ENCODE data around the gene PSEN1. TPM values are rescaled to one million over a fixed set of nuclear protein-coding genes. Genes with fewer than 3 reads are reported as not detected.

PSEN1 gene
- total and polyA plus RNA-seq, 2 experiments from 2014 or later: 36.3 to 49.7 TPM

GRCh38 chr14:73272393-73272792 lies 136.1 kb downstream of the PSEN1 start:
- H3K36me3 ChIP-seq: peaks cover 27% of the 10 kb centered on the region
- no peak for TF ChIP-seq CTCF (IDR thresholded peaks at IDR 0.05; ENCODE audit: low read depth, low read length)
- H3K27ac ChIP-seq: no peak overlapping the region
- no peaks in the 10 kb centered on the region for H3K9me3 ChIP-seq (ENCODE audit: low read depth)
- no peaks in the 10 kb centered on the region for H3K27me3 ChIP-seq
- no peak for DNase-seq (ENCODE audit: low read depth in 1 of 2, low spot score in 1 of 2)
- H3K4me3 ChIP-seq: no peak overlapping the region
- H3K4me1 ChIP-seq (ENCODE audit: low read depth): peaks cover 5% of the 10 kb centered on the region

Other genes starting within 250 kb of the PSEN1 start
- 40.8 and 84.8 TPM in 2 replicates for gene DPF3, start 242.4 kb upstream of the PSEN1 start, total RNA-seq
- 25.9 and 32.9 TPM in 2 replicates for gene DPF3, start 242.4 kb upstream of the PSEN1 start, polyA plus RNA-seq
- gene DCAF4, start 210.0 kb upstream of the PSEN1 start, total RNA-seq: 23.2 and 27.1 TPM in 2 replicates
- 10.2 and 11.0 TPM in 2 replicates for gene DCAF4, start 210.0 kb upstream of the PSEN1 start, polyA plus RNA-seq
- gene ZFYVE1, start 109.4 kb upstream of the PSEN1 start, total RNA-seq: 16.6 and 18.2 TPM in 2 replicates
- gene ZFYVE1, start 109.4 kb upstream of the PSEN1 start, polyA plus RNA-seq: 18.5 and 18.8 TPM in 2 replicates
- 27.8 and 66.8 TPM in 2 replicates for gene RBM25, start 78.0 kb upstream of the PSEN1 start, total RNA-seq
- 65.6 and 86.4 TPM in 2 replicates for gene RBM25, start 78.0 kb upstream of the PSEN1 start, polyA plus RNA-seq
- 1.2 and 4.2 TPM in 2 replicates for gene PAPLN, start 101.0 kb downstream of the PSEN1 start, total RNA-seq
- 1.7 and 2.9 TPM in 2 replicates for gene PAPLN, start 101.0 kb downstream of the PSEN1 start, polyA plus RNA-seq